Endothelial cell of umbilical vein (primary cell): ENCODE results near the gene LANCL2. TPM values are rescaled to one million over a fixed set of nuclear protein-coding genes. Genes with fewer than 3 reads are reported as not detected.

Source experiments
- BruUV-seq: library from RNA; stranded (reverse); fragments of 400-500 nt; replicated peaks from 2 replicates; lab custom pipeline; 2021; lab: Mats Ljungman, UMichigan
- CTCF ChIA-PET: fragments of 300-600, 350-600 bp; sonication (Branson Sonifier 250); formaldehyde crosslinking; loops from one replicate; lab custom pipeline; 2021; ENCODE audit warnings: antibody characterized with exemption, inconsistent platforms; lab: Charles Lee
- POLR2A ChIA-PET: fragments of 300-600, 350-600 bp; sonication (Branson Sonifier 250); formaldehyde crosslinking; loops from one replicate; lab custom pipeline; 2021; ENCODE audit warnings: antibody characterized with exemption, inconsistent platforms; lab: Charles Lee
- DNase-seq: peaks from one replicate; pipeline ENCODE4 v3.0.0-alpha.2; 2011; ENCODE audit warnings: low read depth, low spot score
- FAIRE-seq: peaks from 2 replicates; lab custom pipeline; 2011; peaks lifted over from hg19 to GRCh38; lab: Jason Lieb, UNC
- H2AFZ ChIP-seq: 2 replicates; pipeline ENCODE4 v1.6.0; 2012; ENCODE audit warnings: low read depth, low read length, control low read depth, inconsistent platforms
- H3K27ac ChIP-seq: 2 replicates; pipeline ENCODE4 v1.5.1; 2011; ENCODE audit warnings: low read depth, mild to moderate bottlenecking, control low read depth, low read length, moderate library complexity; ENCODE audit not compliant: insufficient read depth
- H3K27me3 ChIP-seq, 2 experiments: 2 replicates each; pipeline versions ENCODE4 v1.6.0 to v1.6.1; 2011; ENCODE audit warnings: low read length in 2 of 2, mixed read lengths in 1 of 2; ENCODE audit not compliant: control insufficient read depth in 2 of 2, insufficient read depth in 2 of 2
- H3K36me3 ChIP-seq, 2 experiments: 2 replicates in 1 of 2; 3 replicates in 1 of 2; pipeline ENCODE4 v1.5.1; 2011; ENCODE audit warnings: low read length in 2 of 2, mild to moderate bottlenecking in 1 of 2, moderate library complexity in 1 of 2; ENCODE audit not compliant: control insufficient read depth in 2 of 2, insufficient read depth in 2 of 2; ENCODE audit errors: extremely low read depth in 1 of 2
- H3K4me1 ChIP-seq: 3 replicates; pipeline ENCODE4 v1.5.1; 2011; ENCODE audit warnings: mild to moderate bottlenecking, low read length; ENCODE audit not compliant: control insufficient read depth, insufficient read depth; ENCODE audit errors: extremely low read depth
- H3K4me2 ChIP-seq: 2 replicates; pipeline ENCODE4 v1.6.1; 2011; ENCODE audit warnings: low read length, control low read depth, mixed read lengths; ENCODE audit not compliant: insufficient read depth
- H3K4me3 ChIP-seq, 3 experiments: fragments of 200-600 bp in 1 of 3; sonication (generic), shearing (Covaris generic) in 1 of 3; replicated peaks in 1 of 3; 2 replicates each; pipeline ENCODE4 v1.5.1; 2011 to 2016; ENCODE audit warnings: control low read depth in 3 of 3, low read length in 3 of 3, mild to moderate bottlenecking in 2 of 3, inconsistent platforms in 1 of 3, low read depth in 1 of 3, moderate library complexity in 1 of 3; ENCODE audit not compliant: insufficient read depth in 1 of 3
- H3K79me2 ChIP-seq: 2 replicates; pipeline ENCODE4 v1.6.0; 2012; ENCODE audit warnings: low read length, inconsistent platforms; ENCODE audit not compliant: control insufficient read depth, insufficient read depth
- H3K9ac ChIP-seq: replicated peaks from 2 replicates; pipeline ENCODE3; 2011; ENCODE audit warnings: low read length, control low read depth; ENCODE audit not compliant: insufficient read depth; ENCODE audit errors: extremely low read depth
- H3K9me1 ChIP-seq: replicated peaks from 3 replicates; pipeline ENCODE4 v1.6.0; 2011; ENCODE audit warnings: mild to moderate bottlenecking, low read length; ENCODE audit not compliant: control insufficient read depth, insufficient read depth; ENCODE audit errors: extremely low read depth
- H3K9me3 ChIP-seq: replicated peaks from 2 replicates; pipeline ENCODE4 v1.5.1; 2012; ENCODE audit warnings: low read length, inconsistent platforms; ENCODE audit not compliant: control insufficient read depth, insufficient read depth
- H4K20me1 ChIP-seq: replicated peaks from 2 replicates; pipeline ENCODE3; 2011; ENCODE audit warnings: mild to moderate bottlenecking, low read length; ENCODE audit not compliant: control insufficient read depth, insufficient read depth; ENCODE audit errors: extremely low read depth
- EZH2 ChIP-seq: IDR thresholded peaks from 2 replicates; pipeline ENCODE4 v1.6.1; 2012; ENCODE audit warnings: borderline replicate concordance, low read depth, mild to moderate bottlenecking, moderate library complexity, low read length, inconsistent platforms; ENCODE audit not compliant: severe bottlenecking
- FOS ChIP-seq: IDR thresholded peaks from 2 replicates; pipeline ENCODE4 v1.6.1; 2011; ENCODE audit warnings: mild to moderate bottlenecking, low read length, moderate library complexity, borderline replicate concordance; ENCODE audit not compliant: insufficient read depth
- JUN ChIP-seq: IDR thresholded peaks from 2 replicates; pipeline ENCODE4 v1.6.1; 2011; ENCODE audit warnings: borderline replicate concordance, low read depth; ENCODE audit not compliant: insufficient read length, insufficient read depth
- MAX ChIP-seq: IDR thresholded peaks from 2 replicates; pipeline ENCODE4 v1.6.1; 2011; ENCODE audit not compliant: insufficient read depth, insufficient read length
- MYC ChIP-seq: IDR thresholded peaks from one replicate; pipeline ENCODE4 v1.6.1; 2011; ENCODE audit warnings: mild to moderate bottlenecking, low read depth, low read length
- POLR2A ChIP-seq: IDR thresholded peaks from 2 replicates; pipeline ENCODE4 v1.6.1; 2012; ENCODE audit warnings: low read depth, mild to moderate bottlenecking, control low read depth, low read length
- POLR2AphosphoS5 ChIP-seq: IDR thresholded peaks from 2 replicates; pipeline ENCODE4 v1.6.1; 2012; ENCODE audit warnings: low read depth, mild to moderate bottlenecking, control low read depth, low read length, moderate library complexity; ENCODE audit not compliant: insufficient read depth
- dilution Hi-C: fragments of 300-500 bp; cut with MboI; formaldehyde crosslinking; loops from one replicate; pipeline ENCODE4 v1.15.0; 2019; ENCODE audit warnings: low sequenced_read_pairs; ENCODE audit not compliant: extremely low pct_ligation_motif_present
- intact Hi-C: fragments of 100-400 bp; cut with micrococcal nuclease; formaldehyde crosslinking; loops from one replicate; pipeline ENCODE4 v1.10.0; 2022
- polyA plus RNA-seq, 4 experiments: library from polyadenylated mRNA; depleted of rRNA in 3 of 4; stranded (reverse) in 3 of 4; unstranded in 1 of 4; fragments of >200 nt; gene quantifications; 2 replicates each; pipeline versions ENCODE4 v1.2.1 to v1.2.3, GENCODE V29; 2011 to 2012; ENCODE audit warnings: missing spikeins in 1 of 4
- total RNA-seq: library from RNA; stranded (reverse); gene quantifications from 2 replicates; pipeline ENCODE4 v1.2.3, GENCODE V29; 2021
- TF ChIP-seq, protein P1 (sequence below), 2 donors: IDR thresholded peaks; 1 replicate in 1 of 2; 2 replicates in 1 of 2; pipeline ENCODE4 v1.5.1; 2011; ENCODE audit warnings: low read length in 2 of 2, mild to moderate bottlenecking in 2 of 2, moderate library complexity in 2 of 2, control low read depth in 1 of 2, inconsistent platforms in 1 of 2, low read depth in 1 of 2; ENCODE audit not compliant: insufficient read depth in 1 of 2; ENCODE audit errors: extremely low read depth in 1 of 2

Gene LANCL2
- total and polyA plus RNA-seq, 2 donors (not counting 3 experiments of a cell fraction or from before 2014, with no cell fraction given) = 19.2 to 25.3 TPM

GRCh38 chr7:55326945-55327626, 38.1 kb upstream of the LANCL2 start:
- intact Hi-C loops = no loop called here
- Histone ChIP-seq H3K4me1 (no peaks in the 10 kb centered on the region), H3K36me3 (no peaks in the 10 kb centered on the region), H3K79me2 (no peaks in the 10 kb centered on the region), H3K27ac (no peak overlapping the region), H3K4me3 (no peak overlapping the region), H4K20me1 (no peaks in the 10 kb centered on the region), H2AFZ (no peak overlapping the region), H3K9me3 (no peaks in the 10 kb centered on the region), H3K9ac (no peak overlapping the region), H3K9me1 (no peaks in the 10 kb centered on the region), H3K27me3 (peaks cover 0 to 4% of the 10 kb centered on the region in 2 experiments), H3K4me2 (no peak overlapping the region)
- no peak for DNase-seq
- no peak for FAIRE-seq
- TF ChIP-seq JUN (no peak), POLR2A (no peak), FOS (no peak), POLR2AphosphoS5 (no peak), MAX (no peak), MYC (no peak), EZH2 (no peak)
- TF ChIP-seq, protein P1, sequence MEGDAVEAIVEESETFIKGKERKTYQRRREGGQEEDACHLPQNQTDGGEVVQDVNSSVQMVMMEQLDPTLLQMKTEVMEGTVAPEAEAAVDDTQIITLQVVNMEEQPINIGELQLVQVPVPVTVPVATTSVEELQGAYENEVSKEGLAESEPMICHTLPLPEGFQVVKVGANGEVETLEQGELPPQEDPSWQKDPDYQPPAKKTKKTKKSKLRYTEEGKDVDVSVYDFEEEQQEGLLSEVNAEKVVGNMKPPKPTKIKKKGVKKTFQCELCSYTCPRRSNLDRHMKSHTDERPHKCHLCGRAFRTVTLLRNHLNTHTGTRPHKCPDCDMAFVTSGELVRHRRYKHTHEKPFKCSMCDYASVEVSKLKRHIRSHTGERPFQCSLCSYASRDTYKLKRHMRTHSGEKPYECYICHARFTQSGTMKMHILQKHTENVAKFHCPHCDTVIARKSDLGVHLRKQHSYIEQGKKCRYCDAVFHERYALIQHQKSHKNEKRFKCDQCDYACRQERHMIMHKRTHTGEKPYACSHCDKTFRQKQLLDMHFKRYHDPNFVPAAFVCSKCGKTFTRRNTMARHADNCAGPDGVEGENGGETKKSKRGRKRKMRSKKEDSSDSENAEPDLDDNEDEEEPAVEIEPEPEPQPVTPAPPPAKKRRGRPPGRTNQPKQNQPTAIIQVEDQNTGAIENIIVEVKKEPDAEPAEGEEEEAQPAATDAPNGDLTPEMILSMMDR (IDR thresholded peaks at IDR 0.05; ENCODE audit: extremely low read depth in 1 of 2, insufficient read depth in 1 of 2, low read depth in 1 of 2, low read length in 2 of 2) = no peak
- no TSS peak for BruUV-seq
- CTCF ChIA-PET = no interaction called here
- dilution Hi-C loops = no loop called here
- POLR2A ChIA-PET = no interaction called here
